Brain microvascular endothelial cell (primary cell): Measurements from ENCODE around the gene CAMTA1.
"Not testable (repeated sequence)": the region's sequence is repeated elsewhere in the genome, so short reads cannot be mapped to it uniquely, and the experiment has no call there.

Source experiments
- DNase-seq: peaks from one replicate; pipeline ENCODE4 v3.0.0-alpha.2; 2020
- H3K27ac ChIP-seq: fragments of 250-450 bp; sonication (Bioruptor Pico); 2 replicates; pipeline ENCODE4 v1.5.1; 2020; ENCODE audit warnings: mild to moderate bottlenecking, moderate library complexity
- H3K27me3 ChIP-seq: fragments of 250-450 bp; sonication (Bioruptor Pico); replicated peaks from 2 replicates; pipeline ENCODE4 v1.5.1; 2020; ENCODE audit warnings: mild to moderate bottlenecking
- H3K36me3 ChIP-seq: fragments of 250-450 bp; sonication (Bioruptor Pico); replicated peaks from 2 replicates; pipeline ENCODE4 v1.5.1; 2020; ENCODE audit warnings: mild to moderate bottlenecking
- H3K4me3 ChIP-seq: 2 replicates; pipeline ENCODE4 v1.5.1; 2011; ENCODE audit warnings: low read depth, mild to moderate bottlenecking, control low read depth, low read length, moderate library complexity
- CTCF ChIP-seq: IDR thresholded peaks from 2 replicates; pipeline ENCODE4 v1.5.1; 2011; ENCODE audit warnings: low read depth, mild to moderate bottlenecking, moderate library complexity, low read length, control low read depth, inconsistent platforms; ENCODE audit errors: missing control alignments
- in situ Hi-C: cut with HindIII; loops from 2 replicates; pipeline ENCODE4 v1.10.0; 2017; ENCODE audit warnings: low sequenced_read_pairs, low pct_ligation_motif_present

Gene CAMTA1

GRCh38 chr1:7329868-7330615 lies 544.8 kb downstream of the CAMTA1 start:
- no peak overlapping the region for H3K27ac ChIP-seq
- in situ Hi-C loops, result no loop called here
- H3K27me3 ChIP-seq, result no peaks in the 10 kb centered on the region
- no peak overlapping the region for H3K4me3 ChIP-seq
- TF ChIP-seq CTCF, result no peak
- H3K36me3 ChIP-seq, result no peaks in the 10 kb centered on the region
- no peak for DNase-seq

GRCh38 chr1:7330726-7331125 lies 545.5 kb downstream of the CAMTA1 start:
- H3K4me3 ChIP-seq, H3K27ac ChIP-seq, H3K36me3 ChIP-seq, in situ Hi-C loops, H3K27me3 ChIP-seq, DNase-seq: not testable (repeated sequence)

- Histone ChIP-seq H3K27me3 (no peaks in the 10 kb centered on the region), H3K4me3 (no peak overlapping the region), H3K36me3 (no peaks in the 10 kb centered on the region), H3K27ac (no peak overlapping the region)
- TF ChIP-seq CTCF, result no peak
- DNase-seq, result no peak
- in situ Hi-C loops, result no loop called here
These were observed 546.8 kb downstream of the CAMTA1 start for GRCh38 chr1:7331926-7332535.

GRCh38 chr1:7333094-7333493 lies 547.8 kb downstream of the CAMTA1 start:
- Histone ChIP-seq H3K4me3 (no peak overlapping the region), H3K27me3 (no peaks in the 10 kb centered on the region), H3K36me3 (no peaks in the 10 kb centered on the region), H3K27ac (no peak overlapping the region)
- in situ Hi-C loops, result no loop called here
- no peak for TF ChIP-seq CTCF
- no peak for DNase-seq

GRCh38 chr1:7333620-7334019 lies 548.4 kb downstream of the CAMTA1 start:
- in situ Hi-C loops, result no loop called here
- no peak for DNase-seq
- no peaks in the 10 kb centered on the region for H3K36me3 ChIP-seq
- no peaks in the 10 kb centered on the region for H3K27me3 ChIP-seq
- H3K27ac ChIP-seq, result no peak overlapping the region
- H3K4me3 ChIP-seq, result no peak overlapping the region
- no peak for TF ChIP-seq CTCF

GRCh38 chr1:7334475-7335035 lies 549.3 kb downstream of the CAMTA1 start:
- Histone ChIP-seq H3K27me3 (no peaks in the 10 kb centered on the region), H3K36me3 (no peaks in the 10 kb centered on the region), H3K27ac (no peak overlapping the region), H3K4me3 (no peak overlapping the region)
- no peak for TF ChIP-seq CTCF
- peak; percentile 21 for DNase-seq
- in situ Hi-C loops, result no loop called here
